H1 (cell line): ENCODE data around the gene ADD2. TPM values are rescaled to one million over a fixed set of nuclear protein-coding genes. Genes with fewer than 3 reads are reported as not detected.

Experiments used
- ATF2 ChIP-seq: IDR thresholded peaks from 2 replicates; pipeline ENCODE4 v1.6.1; 2012; ENCODE audit warnings: low read length, inconsistent platforms
- CREB1 ChIP-seq: IDR thresholded peaks from 2 replicates; pipeline ENCODE4 v1.6.1; 2012; ENCODE audit warnings: inconsistent platforms
- POLR2A ChIP-seq, 2 experiments: IDR thresholded peaks; 1 replicate in 1 of 2; 2 replicates in 1 of 2; pipeline ENCODE4 v1.6.1; 2011; ENCODE audit warnings: low read depth in 2 of 2, low read length in 2 of 2, mild to moderate bottlenecking in 2 of 2; ENCODE audit errors: control extremely low read depth in 1 of 2
- SIRT6 ChIP-seq: IDR thresholded peaks from one replicate; pipeline ENCODE4 v1.7.1; 2012; ENCODE audit warnings: low read length, inconsistent platforms
- SP1 ChIP-seq: IDR thresholded peaks from 2 replicates; pipeline ENCODE4 v1.6.1; 2011; ENCODE audit warnings: low read depth, low read length
- polyA plus RNA-seq, 7 experiments: library from polyadenylated mRNA; depleted of rRNA in 3 of 7; stranded (reverse) in 5 of 7; unstranded in 2 of 7; fragments of >200 nt in 5 of 7; fragments of 200-250 nt in 2 of 7; gene quantifications; 1 replicate in 5 of 7; 2 replicates in 1 of 7; 4 replicates in 1 of 7; pipeline versions ENCODE4 v1.2.1 to v1.2.3, GENCODE V29; 2011 to 2013; ENCODE audit warnings: missing spikeins in 2 of 7, mixed read lengths in 2 of 7
- total RNA-seq: library from RNA; stranded (reverse); fragmentation: NEBNext Ultra II Directional; extraction: Animal tissue kit (Norgen Biotek cat#: 25700); gene quantifications from 2 replicates; pipeline ENCODE4 v1.2.1, GENCODE V29; 2021

The ADD2 gene
- total and polyA plus RNA-seq, 2 of the 8 experiments (the other 6 are each of a cell fraction or from before 2014, with no cell fraction given) = 58.5 to 170 TPM

DNA sequence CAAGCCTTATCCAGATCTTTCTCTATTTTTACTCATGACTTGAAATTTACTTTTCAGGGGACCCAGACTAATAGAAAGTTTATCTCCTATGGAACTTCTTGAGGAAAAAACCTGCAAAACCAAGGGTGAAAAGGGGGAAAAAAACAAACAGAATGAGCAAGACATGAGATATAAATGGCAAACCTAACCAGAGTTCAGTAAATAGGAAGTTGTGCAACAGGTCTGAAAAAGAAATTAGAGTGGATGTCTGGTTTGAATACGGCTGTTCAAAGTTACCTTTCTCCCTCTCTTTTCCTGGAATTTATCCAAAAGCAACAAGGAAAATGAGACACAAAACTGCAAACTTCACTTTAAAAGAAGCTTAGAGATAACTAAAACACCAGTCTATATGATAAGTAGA is 135.6 kb downstream of the ADD2 start (continued):
- TF ChIP-seq CREB1 (no peak), SIRT6 (no peak), SP1 (no peak), POLR2A (IDR thresholded peaks at IDR 0.05; ENCODE audit: control extremely low read depth in 1 of 2, low read depth in 2 of 2, low read length in 2 of 2) (no peak), ATF2 (no peak)
